Stimulated activated CD4-positive, alpha-beta T cell treated with anti-CD3 and anti-CD28 coated beads, Interleukin-1b, Interleukin-23, amount 100 ng/mL, for 4 hours (primary cell): ENCODE data around the gene SDK1.

Source experiments
- DNase-seq, 2 donors: peaks; one replicate each; pipeline ENCODE4 v3.0.0-alpha.2; 2020; ENCODE audit warnings: low read depth in 2 of 2

The SDK1 gene

GRCh38 chr7:4175346-4175973 lies 874.4 kb downstream of the SDK1 start:
- no peak for DNase-seq

DNA sequence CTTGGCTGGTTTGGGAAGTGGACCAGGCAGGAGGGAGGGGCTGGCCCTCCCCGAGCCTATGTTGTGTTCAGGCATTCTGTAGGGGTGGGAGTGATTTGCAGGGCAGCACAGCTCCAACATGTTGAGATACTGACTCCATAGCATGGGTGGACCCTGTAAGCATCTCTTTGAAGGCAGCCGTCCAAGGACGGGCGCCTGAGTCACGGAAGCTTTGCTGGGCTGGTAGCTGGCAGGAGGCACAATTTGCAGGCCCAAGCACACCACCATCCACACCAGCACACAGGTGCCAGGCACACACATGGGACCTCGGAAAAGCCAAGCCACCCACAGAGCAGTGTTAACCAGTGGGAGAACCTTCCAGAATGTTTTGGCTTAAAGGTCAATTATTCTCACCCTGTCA lies 875.9 kb downstream of the SDK1 start:
- no peak for DNase-seq

DNA sequence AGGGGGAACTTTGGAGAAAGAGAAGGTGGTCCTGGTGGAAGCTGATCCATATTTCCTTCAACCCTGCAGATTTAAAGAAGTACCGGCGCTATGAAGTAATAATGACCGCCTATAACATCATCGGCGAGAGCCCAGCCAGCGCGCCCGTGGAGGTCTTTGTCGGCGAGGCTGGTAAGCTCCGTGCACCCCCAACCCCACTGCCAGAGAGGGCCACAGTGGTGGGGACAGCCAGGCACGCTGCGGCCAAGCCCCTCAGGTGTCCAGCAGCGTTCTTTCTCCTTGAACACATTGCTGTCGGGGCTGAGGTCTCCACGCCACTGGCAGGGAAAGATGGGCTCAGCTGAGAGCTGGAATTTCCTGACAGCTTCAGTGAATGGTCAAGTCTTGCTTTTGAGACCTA lies 877.4 kb downstream of the SDK1 start:
- no peak for DNase-seq

DNA sequence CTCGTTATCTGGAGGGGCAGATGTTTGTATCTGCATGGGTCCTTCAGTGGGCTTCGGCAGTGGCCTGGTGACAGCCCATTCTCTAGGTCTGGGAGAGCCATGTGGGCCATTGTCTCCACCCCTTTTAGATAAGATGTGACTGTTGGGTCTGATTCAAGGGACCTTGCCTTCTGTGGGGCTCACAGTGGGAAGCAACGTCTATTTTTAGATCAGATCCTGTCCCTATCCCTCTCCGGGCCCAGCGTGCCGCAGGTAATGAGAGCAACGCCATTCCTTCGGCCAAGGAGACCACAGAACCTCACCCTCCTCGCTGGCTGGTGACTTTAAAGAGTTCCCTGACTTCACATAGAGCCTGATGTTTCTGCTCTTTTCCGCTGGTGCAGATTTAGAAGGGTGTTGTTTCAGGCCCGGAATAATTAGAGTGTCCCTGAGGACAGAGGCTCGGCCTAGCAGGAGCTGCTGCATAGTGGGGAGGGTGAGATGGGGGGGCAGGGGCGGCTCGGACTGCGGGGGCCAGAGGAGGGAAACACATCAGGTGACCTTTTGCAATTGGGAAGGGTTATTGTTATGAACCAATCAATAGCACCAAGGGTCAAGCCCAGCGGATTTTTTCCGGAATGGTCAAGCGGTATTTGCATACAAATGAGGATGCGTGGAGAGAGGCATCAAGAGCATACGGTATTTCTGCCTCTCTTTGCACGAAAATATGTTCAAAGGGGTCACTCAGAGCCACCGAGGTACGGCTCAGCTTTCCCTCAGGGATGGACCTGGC lies 878.0 kb downstream of the SDK1 start:
- no peak for DNase-seq

- no peak for DNase-seq
Measured at GRCh38 chr7:4179688-4180380, 878.8 kb downstream of the SDK1 start.

DNA sequence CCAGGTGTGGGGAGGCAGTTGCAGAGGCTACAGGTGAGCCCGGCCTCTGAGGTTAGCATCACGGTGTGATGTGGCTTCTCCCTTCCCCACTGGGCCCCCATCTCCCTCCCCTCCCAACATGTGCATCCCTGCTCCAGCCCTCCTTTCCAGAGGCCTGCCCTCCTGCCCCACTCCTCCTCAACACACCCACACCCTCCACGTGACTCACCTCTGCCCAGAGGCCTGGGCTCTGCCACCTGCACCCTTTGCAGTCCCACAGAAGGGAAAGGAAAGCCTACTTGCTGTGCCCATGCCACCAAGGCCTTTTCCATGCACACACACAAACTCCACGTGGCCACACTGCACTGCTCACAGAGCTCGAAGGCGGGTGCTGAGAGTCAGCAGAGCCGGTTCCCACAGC lies 880.4 kb downstream of the SDK1 start:
- DNase-seq: no peak

GRCh38 chr7:4182605-4183300 lies 881.7 kb downstream of the SDK1 start:
- DNase-seq: no peak

DNA sequence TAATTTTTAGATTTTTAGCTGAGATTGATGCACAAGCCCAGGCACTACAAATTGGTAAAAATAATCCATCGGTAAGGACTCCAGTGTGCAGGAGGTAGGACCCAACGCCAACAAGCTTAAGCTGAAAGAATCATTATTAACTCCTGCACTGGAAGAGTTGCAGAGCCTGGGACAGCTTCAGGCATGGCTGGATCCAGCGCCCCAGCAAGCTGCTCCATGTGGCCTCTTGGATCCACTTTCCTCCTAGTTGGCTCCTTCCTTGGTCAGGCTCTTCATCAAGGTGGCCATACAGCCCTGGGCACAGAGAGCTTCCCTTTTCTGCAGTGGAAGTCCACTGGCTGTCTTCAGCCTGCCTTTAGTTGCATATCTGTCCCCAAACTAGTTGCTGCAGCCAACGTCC lies 883.6 kb downstream of the SDK1 start:
- DNase-seq: no peak

DNA sequence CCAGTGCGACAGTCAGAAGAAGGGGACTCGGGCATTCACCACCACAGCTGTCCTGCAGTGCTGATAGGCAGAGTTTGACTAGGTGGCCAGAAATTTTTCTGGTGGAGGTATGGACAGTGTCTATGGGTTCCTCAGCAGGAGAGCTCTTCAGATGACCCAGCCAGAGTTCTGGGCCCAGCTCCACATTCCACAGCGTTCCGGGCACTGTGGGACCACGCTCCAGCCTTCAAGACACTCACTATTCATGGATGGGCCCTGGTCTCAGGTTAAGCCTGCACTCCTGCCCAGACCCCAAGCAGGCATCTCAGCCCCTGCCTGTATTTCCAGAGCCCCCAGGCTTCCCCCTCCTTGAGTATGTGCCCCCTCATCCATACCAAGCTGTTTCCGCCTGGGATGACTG lies 884.1 kb downstream of the SDK1 start:
- no peak for DNase-seq

DNA sequence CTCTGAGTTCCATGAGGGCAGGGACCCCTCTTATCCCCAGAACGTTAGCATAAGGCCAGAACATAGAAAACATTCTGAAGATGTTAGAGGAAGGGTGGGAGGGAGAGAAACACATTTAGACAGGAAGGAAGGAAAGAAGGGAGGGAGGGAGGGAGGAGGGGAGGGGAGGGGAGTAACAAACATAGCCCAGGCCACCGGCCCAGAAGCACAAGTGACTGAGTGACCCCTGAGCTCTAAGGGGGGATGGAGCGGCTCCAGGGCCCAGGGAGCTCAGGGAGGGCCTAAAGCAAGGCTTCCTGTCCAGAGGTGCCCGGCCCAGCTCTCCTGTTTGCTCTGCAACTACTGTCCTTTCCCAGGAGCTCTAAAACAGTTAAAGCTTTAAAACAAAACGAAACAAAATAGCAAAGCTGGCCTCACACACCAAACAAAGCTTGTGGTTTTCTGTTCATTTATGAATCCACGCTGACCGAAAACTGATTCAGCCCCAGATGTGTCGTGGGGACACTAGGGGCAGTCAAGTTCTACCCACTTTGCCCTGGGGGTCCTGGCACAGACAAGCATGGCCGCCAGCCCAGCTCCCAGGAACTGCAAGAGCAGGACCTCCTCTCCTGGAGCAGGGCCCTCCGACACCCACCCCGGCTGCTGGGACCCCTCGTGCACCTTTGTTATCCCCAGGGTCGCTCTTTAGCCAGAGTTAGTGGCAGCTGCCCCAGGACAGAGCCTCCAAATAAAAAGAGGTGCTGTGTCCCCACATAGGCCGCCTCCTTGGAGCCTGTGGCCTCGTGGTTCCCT lies 884.9 kb downstream of the SDK1 start:
- DNase-seq: no peak

DNA sequence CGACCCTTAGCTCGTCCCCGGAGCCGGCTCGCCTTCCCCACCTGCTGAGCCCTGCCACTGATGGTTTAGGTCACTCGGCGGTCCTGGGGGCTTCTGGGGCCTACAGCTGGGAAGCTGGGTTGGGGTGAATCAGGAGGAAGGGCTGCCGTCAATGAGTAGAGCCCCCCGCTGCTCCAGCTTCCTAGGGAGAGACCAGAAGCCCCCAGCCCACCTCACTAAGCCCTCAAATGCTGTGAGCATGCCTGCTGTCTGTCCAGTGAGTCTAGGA lies 885.4 kb downstream of the SDK1 start:
- DNase-seq: no peak

GRCh38 chr7:4188651-4189050 lies 887.6 kb downstream of the SDK1 start:
- no peak for DNase-seq

- no peak for DNase-seq
Measured at GRCh38 chr7:4189131-4189570, 888.1 kb downstream of the SDK1 start.

GRCh38 chr7:4190010-4190981 lies 889.2 kb downstream of the SDK1 start:
- no peak for DNase-seq

DNA sequence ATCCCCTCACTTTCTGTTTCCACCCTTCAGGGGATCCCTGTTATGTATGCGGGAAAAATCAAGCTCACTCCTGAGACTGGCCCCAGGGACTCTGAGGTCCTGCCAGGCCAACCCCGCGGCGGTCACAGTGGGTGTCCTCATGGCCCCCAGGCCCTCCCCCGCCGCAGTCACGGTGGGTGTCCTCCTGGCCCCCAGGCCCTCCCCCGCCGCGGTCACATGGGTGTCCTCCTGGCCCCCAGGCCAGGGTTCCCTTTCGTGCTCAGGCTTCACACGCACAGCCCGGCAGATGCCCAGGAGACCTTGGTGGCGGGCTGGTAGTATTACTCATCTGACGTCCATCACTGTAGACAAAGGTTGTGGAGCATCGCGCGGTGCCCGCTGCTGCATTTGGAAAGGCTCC lies 890.0 kb downstream of the SDK1 start:
- no peak for DNase-seq

- no peak for DNase-seq
Measured at GRCh38 chr7:4191525-4191924, 890.5 kb downstream of the SDK1 start.

DNA sequence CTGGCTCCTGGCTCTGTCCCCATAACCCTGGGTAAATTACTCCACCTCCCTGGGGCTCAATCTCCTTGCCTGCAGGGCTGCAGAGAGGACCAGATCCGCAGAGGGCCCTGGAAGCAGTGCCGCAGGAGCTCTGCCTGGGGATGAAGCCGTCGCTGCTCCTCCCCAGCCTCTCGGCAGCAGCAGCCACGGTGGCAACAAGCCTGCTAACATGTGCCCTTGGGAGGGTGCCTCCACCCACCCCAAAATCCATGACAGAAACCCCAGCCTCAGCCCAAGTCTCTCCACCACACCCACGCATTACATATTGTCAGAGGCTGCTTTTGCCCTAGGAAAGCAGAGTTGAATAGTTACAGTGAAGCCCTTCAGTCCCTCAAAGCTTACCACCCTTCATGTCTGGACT lies 894.6 kb downstream of the SDK1 start:
- no peak for DNase-seq

DNA sequence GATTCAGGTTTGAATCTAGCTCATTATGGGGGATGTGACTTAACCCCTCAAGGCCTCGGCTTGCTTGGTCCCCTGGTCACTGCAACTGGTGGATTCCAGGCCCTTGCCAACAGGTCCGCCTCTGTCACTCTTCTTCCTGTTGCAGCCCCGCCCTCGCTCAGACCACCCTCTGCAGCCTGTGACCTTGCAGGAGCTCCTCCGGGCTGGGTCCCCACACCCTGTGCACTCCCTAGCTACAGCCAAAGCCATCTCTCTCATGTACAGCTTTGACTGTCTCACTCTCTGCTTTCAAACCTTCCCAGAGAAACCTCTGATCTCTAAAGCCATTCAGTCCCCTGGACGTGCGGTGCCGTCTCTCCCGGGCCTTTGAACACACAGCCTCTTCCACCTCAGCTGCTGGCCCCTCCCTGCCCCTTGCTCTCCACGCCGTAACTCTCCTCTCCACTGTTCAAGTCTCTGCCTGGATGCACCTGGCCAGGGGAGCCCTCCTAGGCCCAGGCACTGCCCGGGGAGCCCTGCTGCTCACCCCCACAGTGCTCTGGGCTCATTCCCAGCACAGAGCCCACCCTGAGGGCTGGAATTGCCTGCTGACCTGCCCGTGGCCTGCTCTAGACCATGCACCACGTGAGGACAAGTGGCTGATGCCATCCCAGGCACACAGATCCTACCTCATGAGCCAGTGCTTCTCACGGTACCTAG lies 895.2 kb downstream of the SDK1 start:
- DNase-seq: no peak

- no peak for DNase-seq
Measured at GRCh38 chr7:4198301-4198700, 897.2 kb downstream of the SDK1 start.

- DNase-seq: no peak
Measured at GRCh38 chr7:4200546-4201094, 899.6 kb downstream of the SDK1 start.
